B cell (primary cell): ENCODE data around the gene MRTFA. TPM values are rescaled to one million over a fixed set of nuclear protein-coding genes. Genes with fewer than 3 reads are reported as not detected.
"Not testable (repeated sequence)": the region's sequence is repeated elsewhere in the genome, so short reads cannot be mapped to it uniquely, and the experiment has no call there.

ENCODE experiments used
- ATAC-seq: fragments of 200-7000 bp; cut with Tn5 transposase; one replicate; pipeline ENCODE4 v1.10.0; 2021; ENCODE audit warnings: low read depth, mild to moderate bottlenecking, moderate number of reproducible peaks, moderate library complexity
- CTCF ChIA-PET: fragments of 350-600 bp; sonication (Branson Sonifier 250); formaldehyde crosslinking; loops from one replicate; lab custom pipeline; 2021; ENCODE audit warnings: antibody characterized with exemption, inconsistent platforms; lab: Charles Lee
- POLR2A ChIA-PET: fragments of 350-600 bp; sonication (Branson Sonifier 250); formaldehyde crosslinking; loops from one replicate; lab custom pipeline; 2021; ENCODE audit warnings: antibody characterized with exemption; lab: Charles Lee
- DNase-seq: peaks from one replicate; pipeline ENCODE4 v3.0.0; 2013
- H2AFZ ChIP-seq: 2 replicates; pipeline ENCODE4 v1.6.1; 2012; ENCODE audit warnings: mild to moderate bottlenecking, low read depth, low read length; ENCODE audit not compliant: insufficient read depth, poor library complexity, severe bottlenecking
- H3K27ac ChIP-seq, 2 donors: 1 replicate in 1 of 2; 2 replicates in 1 of 2; pipeline ENCODE4 v1.5.1; 2012 to 2013; ENCODE audit warnings: low read length in 2 of 2, mild to moderate bottlenecking in 2 of 2, moderate library complexity in 1 of 2
- H3K27me3 ChIP-seq, 4 experiments: fragments of 200-600 bp in 1 of 4; sonication (generic) in 1 of 4; replicated peaks in 1 of 4; 1 replicate in 2 of 4; 2 replicates in 2 of 4; pipeline versions ENCODE4 v1.6.1 to v1.7.0; 2013 to 2016; ENCODE audit warnings: low read length in 3 of 4, mild to moderate bottlenecking in 2 of 4, mixed read lengths in 1 of 4, moderate library complexity in 1 of 4; ENCODE audit not compliant: insufficient read depth in 4 of 4, control insufficient read depth in 3 of 4; ENCODE audit errors: control extremely low read depth in 1 of 4
- H3K36me3 ChIP-seq, 2 experiments: replicated peaks in 1 of 2; 1 replicate in 1 of 2; 2 replicates in 1 of 2; pipeline versions ENCODE4 v1.6.1 to v1.7.1; 2013; ENCODE audit warnings: low read length in 1 of 2; ENCODE audit not compliant: insufficient read depth in 2 of 2, control insufficient read depth in 1 of 2; ENCODE audit errors: control extremely low read depth in 1 of 2, extremely low read depth in 1 of 2
- H3K4me1 ChIP-seq, 2 donors: fragments of 200-600 bp in 1 of 2; sonication (generic) in 1 of 2; 1 replicate in 1 of 2; 2 replicates in 1 of 2; pipeline versions ENCODE4 v1.5.1 to v1.6.1; 2013 to 2017; ENCODE audit warnings: low read length in 2 of 2; ENCODE audit not compliant: control insufficient read depth in 2 of 2, insufficient read depth in 2 of 2
- H3K4me2 ChIP-seq: replicated peaks from 2 replicates; pipeline ENCODE3; 2012; ENCODE audit warnings: mild to moderate bottlenecking, low read depth, low read length; ENCODE audit not compliant: poor library complexity, severe bottlenecking
- H3K4me3 ChIP-seq, 5 experiments: fragments of 200-600 bp in 1 of 5; sonication (generic) in 1 of 5; 1 replicate in 3 of 5; 2 replicates in 2 of 5; pipeline versions ENCODE4 v1.5.1 to v1.7.0; 2011 to 2016; ENCODE audit warnings: low read length in 4 of 5, mild to moderate bottlenecking in 4 of 5, low read depth in 2 of 5, control low read depth in 1 of 5, moderate library complexity in 1 of 5; ENCODE audit not compliant: insufficient read depth in 1 of 5; ENCODE audit errors: control extremely low read depth in 1 of 5, extremely low read depth in 1 of 5
- H3K79me2 ChIP-seq: fragments of 200-600 bp; sonication (generic); one replicate; pipeline ENCODE4 v1.6.0; 2016; ENCODE audit warnings: low read length; ENCODE audit not compliant: control insufficient read depth, insufficient read depth
- H3K9ac ChIP-seq: fragments of 200-600 bp; sonication (generic); 2 replicates; pipeline ENCODE4 v1.6.1; 2017; ENCODE audit warnings: mild to moderate bottlenecking, low read length, moderate library complexity
- H3K9me3 ChIP-seq, 3 donors: one replicate each; pipeline versions ENCODE4 v1.6.1 to v1.7.1; 2013; ENCODE audit warnings: low read length in 2 of 3; ENCODE audit not compliant: control insufficient read depth in 2 of 3, insufficient read depth in 1 of 3; ENCODE audit errors: control extremely low read depth in 1 of 3
- H4K20me1 ChIP-seq: 2 replicates; pipeline ENCODE4 v1.6.0; 2012; ENCODE audit warnings: mild to moderate bottlenecking, low read length; ENCODE audit not compliant: insufficient read depth, control insufficient read depth, poor library complexity, severe bottlenecking
- H3K27ac Mint-ChIP-seq: one replicate; pipeline ENCODE4 v1.8.0; 2021; ENCODE audit warnings: mixed read lengths
- H3K27me3 Mint-ChIP-seq: one replicate; pipeline ENCODE4 v1.8.0; 2021; ENCODE audit warnings: mixed read lengths
- H3K4me1 Mint-ChIP-seq: one replicate; pipeline ENCODE4 v1.8.0; 2021; ENCODE audit warnings: mixed read lengths
- H3K4me3 Mint-ChIP-seq: one replicate; pipeline ENCODE4 v1.8.0; 2021; ENCODE audit warnings: mixed read lengths
- H3K9me3 Mint-ChIP-seq: one replicate; pipeline ENCODE4 v1.8.0; 2022; ENCODE audit warnings: mixed read lengths; ENCODE audit not compliant: insufficient read depth
- EZH2 ChIP-seq: IDR thresholded peaks from 2 replicates; pipeline ENCODE4 v1.6.1; 2012; ENCODE audit warnings: borderline replicate concordance, low read depth, mild to moderate bottlenecking, moderate library complexity, low read length; ENCODE audit not compliant: insufficient read depth, poor library complexity, severe bottlenecking
- WGBS: methylation state at CpG from one replicate; pipeline ENCODE4 v1.1.5; 2013; ENCODE audit warnings: missing lambda C conversion rate; ENCODE audit not compliant: insufficient coverage; 5-methylcytosine and 5-hydroxymethylcytosine counted together
- intact Hi-C: fragments of 100-400 bp; cut with micrococcal nuclease; formaldehyde crosslinking; loops from one replicate; pipeline ENCODE4 v1.10.0; 2022
- polyA plus RNA-seq: library from polyadenylated mRNA; depleted of rRNA; stranded (reverse); fragments of >200 nt; gene quantifications from 2 replicates; pipeline ENCODE4 v1.2.3, GENCODE V29; 2012
- total RNA-seq, 2 donors: library from RNA; stranded (reverse); fragments of 120-200 nt in 1 of 2; gene quantifications; 1 replicate in 1 of 2; 2 replicates in 1 of 2; pipeline versions ENCODE4 v1.2.3 to v1.2.4, GENCODE V29; 2013 to 2022
- TF ChIP-seq, protein P1 (sequence below): fragments of 200-600 bp; IDR thresholded peaks from one replicate; pipeline ENCODE4 v1.8.0; 2022; ENCODE audit warnings: antibody characterized with exemption, mild to moderate bottlenecking

MRTFA gene
- total and polyA plus RNA-seq, 2 donors (not counting 1 experiment from before 2014, with no cell fraction given): 28.9 to 82.6 TPM

- ChIA-PET POLR2A (interaction anchor here (0.6 kb wide), 1 partner anchor 1155 kb away, joined by 9 read pairs; no protein-coding TSS in a partner anchor), CTCF (no interaction called here)
- H3K4me1 ChIP-seq: peaks cover 4 to 7% of the 10 kb centered on the region in 2 donors
Observed at GRCh38 chr22:40678493-40679248, 42.2 kb upstream of the MRTFA start.

GRCh38 chr22:40676644-40677043 lies 40.1 kb upstream of the MRTFA start:
- no peak overlapping the region for H3K4me3 Mint-ChIP-seq
- no peak overlapping the region for H3K4me2 ChIP-seq
- TF ChIP-seq, protein P1, sequence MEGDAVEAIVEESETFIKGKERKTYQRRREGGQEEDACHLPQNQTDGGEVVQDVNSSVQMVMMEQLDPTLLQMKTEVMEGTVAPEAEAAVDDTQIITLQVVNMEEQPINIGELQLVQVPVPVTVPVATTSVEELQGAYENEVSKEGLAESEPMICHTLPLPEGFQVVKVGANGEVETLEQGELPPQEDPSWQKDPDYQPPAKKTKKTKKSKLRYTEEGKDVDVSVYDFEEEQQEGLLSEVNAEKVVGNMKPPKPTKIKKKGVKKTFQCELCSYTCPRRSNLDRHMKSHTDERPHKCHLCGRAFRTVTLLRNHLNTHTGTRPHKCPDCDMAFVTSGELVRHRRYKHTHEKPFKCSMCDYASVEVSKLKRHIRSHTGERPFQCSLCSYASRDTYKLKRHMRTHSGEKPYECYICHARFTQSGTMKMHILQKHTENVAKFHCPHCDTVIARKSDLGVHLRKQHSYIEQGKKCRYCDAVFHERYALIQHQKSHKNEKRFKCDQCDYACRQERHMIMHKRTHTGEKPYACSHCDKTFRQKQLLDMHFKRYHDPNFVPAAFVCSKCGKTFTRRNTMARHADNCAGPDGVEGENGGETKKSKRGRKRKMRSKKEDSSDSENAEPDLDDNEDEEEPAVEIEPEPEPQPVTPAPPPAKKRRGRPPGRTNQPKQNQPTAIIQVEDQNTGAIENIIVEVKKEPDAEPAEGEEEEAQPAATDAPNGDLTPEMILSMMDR: no peak
- no peak for TF ChIP-seq EZH2
- H2AFZ ChIP-seq: no peak overlapping the region
- POLR2A ChIA-PET: interaction anchor here (0.6 kb wide), 1 partner anchor 11 kb away, joined by 3 read pairs; no protein-coding TSS in a partner anchor
- H3K9me3 Mint-ChIP-seq: no peaks in the 10 kb centered on the region
- no peaks in the 10 kb centered on the region for H3K36me3 ChIP-seq
- no peak overlapping the region for H3K4me3 ChIP-seq
- CTCF ChIA-PET: no interaction called here
- H3K4me1 ChIP-seq: peaks cover 0 to 4% of the 10 kb centered on the region in 2 donors
- peaks cover 2% of the 10 kb centered on the region for H3K4me1 Mint-ChIP-seq
- no peak overlapping the region for H3K27ac Mint-ChIP-seq
- no peak for DNase-seq
- H4K20me1 ChIP-seq: no peaks in the 10 kb centered on the region
- no peaks in the 10 kb centered on the region for H3K9me3 ChIP-seq
- H3K27me3 Mint-ChIP-seq: peaks cover 25% of the 10 kb centered on the region
- no peaks in the 10 kb centered on the region for H3K79me2 ChIP-seq
- no peak overlapping the region for H3K27ac ChIP-seq
- intact Hi-C loops: no loop called here
- no peak overlapping the region for H3K9ac ChIP-seq
- no peak for ATAC-seq
- H3K27me3 ChIP-seq: peaks cover 0 to 22% (median 10%) of the 10 kb centered on the region in 4 experiments
- WGBS: 96% methylated on average over 3 of the region's 3 CpGs

More at GRCh38 chr22:40678493-40679248, 42.2 kb upstream of the MRTFA start:
- Mint-ChIP-seq H3K27ac (no peak overlapping the region), H3K4me1 (peaks cover 10% of the 10 kb centered on the region), H3K4me3 (no peak overlapping the region), H3K9me3 (no peaks in the 10 kb centered on the region), H3K27me3 (peaks cover 27% of the 10 kb centered on the region)
- DNase-seq (no peak), ATAC-seq (no peak)
- Histone ChIP-seq H3K36me3 (no peaks in the 10 kb centered on the region), H3K27me3 (peaks cover 0 to 22% (median 10%) of the 10 kb centered on the region in 4 experiments), H3K4me3 (no peak overlapping the region), H4K20me1 (no peaks in the 10 kb centered on the region), H3K9ac (no peak overlapping the region), H3K9me3 (no peaks in the 10 kb centered on the region), H3K4me2 (no peak overlapping the region), H2AFZ (no peak overlapping the region), H3K27ac (no peak overlapping the region), H3K79me2 (no peaks in the 10 kb centered on the region)
- 94% methylated on average over 14 of the region's 14 CpGs for WGBS
- TF ChIP-seq, protein P1: no peak
- no peak for TF ChIP-seq EZH2
- intact Hi-C loops: no loop called here

GRCh38 chr22:40676166-40676565 lies 39.6 kb upstream of the MRTFA start:
- ATAC-seq, H2AFZ ChIP-seq, H3K4me1 ChIP-seq, H4K20me1 ChIP-seq, H3K4me2 ChIP-seq, H3K9ac ChIP-seq, H3K4me1 Mint-ChIP-seq, H3K4me3 ChIP-seq, H3K36me3 ChIP-seq, H3K27ac Mint-ChIP-seq, intact Hi-C loops, CTCF ChIA-PET, POLR2A ChIA-PET, H3K27ac ChIP-seq, H3K9me3 Mint-ChIP-seq, DNase-seq, H3K9me3 ChIP-seq, H3K79me2 ChIP-seq, H3K4me3 Mint-ChIP-seq: not testable (repeated sequence)
- peaks cover 0 to 22% (median 10%) of the 10 kb centered on the region in 4 experiments for H3K27me3 ChIP-seq
- H3K27me3 Mint-ChIP-seq: peaks cover 20% of the 10 kb centered on the region
- 86% methylated on average over 4 of the region's 4 CpGs for WGBS
